D721Med (cell line): ENCODE data around the gene ZNF18.

Experiments used
- DNase-seq: peaks from one replicate; pipeline ENCODE4 v3.0.0; 2011; ENCODE audit warnings: low spot score; ENCODE audit not compliant: insufficient read length
- FAIRE-seq: peaks from 2 replicates; lab custom pipeline; 2011; peaks lifted over from hg19 to GRCh38; lab: Jason Lieb, UNC
- TF ChIP-seq, protein P1 (sequence below): IDR thresholded peaks from 2 replicates; pipeline ENCODE4 v1.5.1; 2012; ENCODE audit warnings: mild to moderate bottlenecking, control low read depth; ENCODE audit not compliant: insufficient read depth; ENCODE audit errors: missing control alignments

The ZNF18 gene

DNA sequence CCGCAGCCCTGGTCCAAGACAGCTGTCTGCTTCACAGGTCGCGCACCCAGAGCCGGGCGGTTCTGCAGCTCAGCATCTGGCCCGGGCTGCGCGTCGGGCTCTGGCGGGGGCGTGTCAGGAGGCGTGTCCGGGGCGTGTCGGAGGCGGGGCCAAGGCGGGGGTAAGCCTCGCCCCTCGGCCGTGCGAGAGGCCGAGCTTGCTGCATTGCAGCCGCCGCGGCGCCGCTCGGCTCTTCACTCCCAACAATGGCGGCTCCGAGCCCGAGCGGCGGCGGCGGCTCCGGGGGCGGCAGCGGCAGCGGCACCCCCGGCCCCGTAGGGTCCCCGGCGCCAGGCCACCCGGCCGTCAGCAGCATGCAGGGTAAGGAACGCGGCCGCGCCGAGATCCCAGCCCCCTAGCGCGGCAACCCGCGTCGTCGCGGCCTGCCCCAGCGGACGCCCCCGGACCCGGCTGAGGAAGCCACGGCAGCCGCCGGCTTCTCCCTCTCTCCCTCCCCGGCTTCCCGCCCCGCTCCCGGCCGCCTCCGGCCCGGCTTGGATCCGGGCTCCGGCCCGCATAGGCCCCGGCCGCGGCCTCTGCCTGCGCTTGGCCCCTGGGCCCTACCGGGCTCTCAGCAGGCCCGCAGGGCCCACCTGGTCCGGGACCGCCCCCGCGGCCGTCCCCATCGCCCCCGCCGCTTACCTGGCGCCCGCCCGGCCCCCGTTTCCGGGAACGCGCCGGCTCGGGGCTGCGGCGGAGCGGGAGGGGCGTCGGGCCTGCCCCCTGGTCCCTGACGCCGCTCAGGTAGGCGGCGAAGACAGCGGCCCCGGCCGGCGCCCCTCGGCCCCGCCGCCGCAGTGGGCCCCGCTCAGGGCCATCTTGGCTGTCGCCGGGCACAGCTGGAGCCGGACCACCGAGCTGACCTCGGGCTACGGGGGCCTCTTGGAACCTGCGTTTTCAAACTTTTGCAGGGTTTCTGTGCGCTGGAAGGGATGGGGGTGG is 23.7 kb upstream of the ZNF18 start, which contains the start of gene MAP2K4:
MAP2K4 (plus strand) TSS at position 236 of the 981 bp plus-strand sequence; CDS start at position 246, 10 bp downstream.
- peak; percentile 82 for DNase-seq
- no peak for FAIRE-seq
- TF ChIP-seq, protein P1, sequence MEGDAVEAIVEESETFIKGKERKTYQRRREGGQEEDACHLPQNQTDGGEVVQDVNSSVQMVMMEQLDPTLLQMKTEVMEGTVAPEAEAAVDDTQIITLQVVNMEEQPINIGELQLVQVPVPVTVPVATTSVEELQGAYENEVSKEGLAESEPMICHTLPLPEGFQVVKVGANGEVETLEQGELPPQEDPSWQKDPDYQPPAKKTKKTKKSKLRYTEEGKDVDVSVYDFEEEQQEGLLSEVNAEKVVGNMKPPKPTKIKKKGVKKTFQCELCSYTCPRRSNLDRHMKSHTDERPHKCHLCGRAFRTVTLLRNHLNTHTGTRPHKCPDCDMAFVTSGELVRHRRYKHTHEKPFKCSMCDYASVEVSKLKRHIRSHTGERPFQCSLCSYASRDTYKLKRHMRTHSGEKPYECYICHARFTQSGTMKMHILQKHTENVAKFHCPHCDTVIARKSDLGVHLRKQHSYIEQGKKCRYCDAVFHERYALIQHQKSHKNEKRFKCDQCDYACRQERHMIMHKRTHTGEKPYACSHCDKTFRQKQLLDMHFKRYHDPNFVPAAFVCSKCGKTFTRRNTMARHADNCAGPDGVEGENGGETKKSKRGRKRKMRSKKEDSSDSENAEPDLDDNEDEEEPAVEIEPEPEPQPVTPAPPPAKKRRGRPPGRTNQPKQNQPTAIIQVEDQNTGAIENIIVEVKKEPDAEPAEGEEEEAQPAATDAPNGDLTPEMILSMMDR: no peak

DNA sequence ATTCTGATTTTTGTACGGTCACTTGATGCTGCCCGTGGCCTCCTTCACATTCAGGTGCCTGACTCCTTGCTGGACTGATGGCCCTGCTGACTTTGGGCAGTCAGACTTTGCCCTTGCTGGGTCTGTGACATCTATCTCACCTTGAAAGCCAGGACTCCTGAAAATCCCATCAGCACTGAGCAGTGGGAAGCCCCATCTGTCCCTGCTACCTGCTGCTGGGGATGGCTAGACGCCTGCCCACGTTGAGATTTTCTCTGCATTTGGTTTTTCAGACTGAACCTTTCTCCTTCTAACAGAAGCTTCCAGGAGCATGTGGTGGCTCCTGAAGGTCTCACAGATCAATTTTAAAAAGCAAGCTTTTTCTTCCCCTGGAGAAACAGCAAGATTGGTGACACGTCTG is 10.2 kb upstream of the ZNF18 start:
- TF ChIP-seq, protein P1: no peak
- no peak for FAIRE-seq

DNA sequence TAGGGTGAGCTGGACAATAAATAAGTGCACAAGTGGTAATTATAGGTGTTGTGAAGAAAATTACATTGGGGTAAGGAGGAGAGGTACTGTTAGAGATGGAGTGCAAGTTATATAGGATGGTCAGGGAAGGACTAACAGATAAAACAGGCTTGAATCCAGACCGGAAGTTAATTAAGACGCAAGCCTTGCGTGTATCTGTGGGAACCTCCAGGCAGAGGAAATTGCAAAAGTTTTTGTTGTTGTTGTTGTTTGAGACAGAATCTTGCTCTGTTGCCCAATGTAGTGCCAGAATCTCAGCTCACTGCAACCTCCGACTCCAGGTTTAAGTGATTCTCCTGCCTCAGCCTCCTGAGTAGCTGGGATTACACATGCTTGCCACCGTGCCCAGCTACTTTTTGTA is 2.4 kb upstream of the ZNF18 start:
- TF ChIP-seq, protein P1: no peak
- no peak for FAIRE-seq
- DNase-seq: no peak

More for the DNA sequence above, 10.2 kb upstream of the ZNF18 start:
- no peak for DNase-seq

DNA sequence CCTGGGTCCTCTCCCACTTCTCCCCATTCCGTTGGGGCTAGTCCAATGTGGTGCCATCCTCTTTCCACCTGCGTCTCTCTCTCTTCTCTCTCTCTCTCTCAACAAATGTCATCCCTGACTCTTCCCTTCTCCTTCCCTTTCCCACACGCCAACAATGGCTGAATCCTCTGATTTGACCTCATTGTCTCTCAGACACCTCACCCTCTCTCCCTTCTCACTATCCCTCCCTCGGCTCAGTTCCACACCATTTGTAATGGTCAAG is 628 bp upstream of the ZNF18 start:
- FAIRE-seq (no peak), DNase-seq (no peak)
- TF ChIP-seq, protein P1: no peak

DNA sequence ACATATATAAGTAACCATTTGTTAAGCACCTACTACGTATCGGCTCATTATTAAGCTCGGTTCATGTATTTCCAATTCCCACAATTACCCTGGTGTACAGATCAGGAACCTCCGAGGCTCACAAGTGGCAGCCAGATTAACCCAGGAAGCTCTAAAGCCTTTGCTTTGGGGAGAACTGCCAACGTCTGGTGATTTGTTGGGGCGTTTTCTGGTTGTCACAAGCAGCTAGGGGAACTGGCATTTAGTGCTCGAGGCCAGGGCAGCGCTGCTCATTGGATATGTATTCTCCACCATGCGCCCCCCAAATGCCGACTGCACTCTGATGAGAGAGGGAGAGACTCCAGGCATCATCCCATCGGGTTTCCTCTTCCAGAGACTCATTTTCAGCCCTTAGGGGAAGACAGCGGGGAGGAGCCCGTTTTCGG is 541 bp downstream of the ZNF18 start:
- TF ChIP-seq, protein P1: no peak
- no peak for DNase-seq
- no peak for FAIRE-seq

DNA sequence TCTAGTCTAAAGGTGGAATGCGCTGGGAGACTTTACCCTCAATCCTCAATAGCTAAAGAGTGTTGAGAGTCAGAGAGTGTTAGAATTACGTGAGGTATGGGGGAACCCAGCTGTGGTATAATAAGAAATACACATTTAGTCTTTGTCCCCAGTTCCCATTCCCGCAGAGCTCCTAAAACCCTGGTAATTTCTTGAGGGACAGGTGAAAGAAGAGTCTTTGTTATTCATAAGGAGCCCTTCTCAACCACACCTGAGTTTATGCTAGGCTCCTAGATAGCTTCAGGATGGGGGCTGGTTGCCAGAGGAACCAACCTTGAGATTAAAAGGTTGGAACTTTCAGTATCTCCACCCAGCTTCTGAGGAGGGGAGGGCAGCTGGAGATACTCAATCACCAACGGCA is 5.8 kb downstream of the ZNF18 start:
- FAIRE-seq: no peak
- no peak for DNase-seq
- TF ChIP-seq, protein P1: no peak
